Hematopoietic multipotent progenitor cell treated with erythropoietin and hydrocortisone succinate and interleukin-3 and kit ligand, for 17 days (in vitro differentiated cells): ENCODE measurements around the gene ATP6V0A1.
"Not testable (repeated sequence)": the region's sequence is repeated elsewhere in the genome, so short reads cannot be mapped to it uniquely, and the experiment has no call there.

Experiments
- DNase-seq: peaks from one replicate; pipeline ENCODE4 v3.0.0-alpha.2; 2015; ENCODE audit warnings: low spot score

The ATP6V0A1 gene

GRCh38 chr17:42541041-42541833 is 82.6 kb downstream of the ATP6V0A1 start:
- no peak for DNase-seq

- no peak for DNase-seq
Observed at GRCh38 chr17:42543190-42544079, 84.8 kb downstream of the ATP6V0A1 start.

GRCh38 chr17:42544874-42545283 is 86.2 kb downstream of the ATP6V0A1 start:
- DNase-seq: no peak

- DNase-seq: not testable (repeated sequence)
Observed at GRCh38 chr17:42545755-42546505, 87.3 kb downstream of the ATP6V0A1 start.

- DNase-seq: no peak
Observed at GRCh38 chr17:42547001-42547461, 88.4 kb downstream of the ATP6V0A1 start.

GRCh38 chr17:42547698-42548069 is 89.0 kb downstream of the ATP6V0A1 start:
- DNase-seq: no peak

- DNase-seq: peak; percentile 28
Observed at GRCh38 chr17:42548070-42548837, 89.6 kb downstream of the ATP6V0A1 start.

GRCh38 chr17:42548993-42549755 is 90.5 kb downstream of the ATP6V0A1 start:
- no peak for DNase-seq

GRCh38 chr17:42552736-42553135 is 94.1 kb downstream of the ATP6V0A1 start, which contains the start of gene HSD17B1:
Gene HSD17B1, plus strand, starts transcription at chr17:42552923. Its CDS starts 11 bp downstream, at chr17:42552934.
- not testable (repeated sequence) for DNase-seq

- no peak for DNase-seq
Observed at GRCh38 chr17:42553161-42553818, 94.6 kb downstream of the ATP6V0A1 start.

- DNase-seq: no peak
Observed at GRCh38 chr17:42553866-42554249, 95.2 kb downstream of the ATP6V0A1 start.

GRCh38 chr17:42554250-42555121 is 95.8 kb downstream of the ATP6V0A1 start:
- DNase-seq: no peak

GRCh38 chr17:42555122-42555622 is 96.5 kb downstream of the ATP6V0A1 start:
- DNase-seq: no peak

- DNase-seq: not testable (repeated sequence)
Observed at GRCh38 chr17:42555961-42556617, 97.4 kb downstream of the ATP6V0A1 start.

- DNase-seq: no peak
Observed at GRCh38 chr17:42559075-42559474, 100.4 kb downstream of the ATP6V0A1 start.

- no peak for DNase-seq
Observed at GRCh38 chr17:42560246-42560645, 101.6 kb downstream of the ATP6V0A1 start.

- peak; percentile 94 for DNase-seq
Observed at GRCh38 chr17:42561897-42562387, 103.3 kb downstream of the ATP6V0A1 start, which contains the start of gene COASY. Gene COASY, plus strand, starts transcription at chr17:42562148. Its CDS starts 475 bp downstream, at chr17:42562623.
